DMS 273 treated with DMSO at 0.1 percent for 48 hours (cell line): ENCODE measurements around the gene ARPC1A.
A peak's percentile ranks its signal among the peaks of the same experiment; 100 is the strongest.
"Not testable (repeated sequence)": the region's sequence is repeated elsewhere in the genome, so short reads cannot be mapped to it uniquely, and the experiment has no call there.

Source experiments
- DNase-seq: peaks from one replicate; lab custom pipeline; 2025; lab: John Stamatoyannopoulos, UW

The ARPC1A gene

GRCh38 chr7:99371376-99371920 lies 45.8 kb downstream of the ARPC1A start:
- no peak for DNase-seq

- DNase-seq = no peak
These were observed 46.8 kb downstream of the ARPC1A start for GRCh38 chr7:99372275-99373090.

- DNase-seq = no peak
These were observed 47.7 kb downstream of the ARPC1A start for GRCh38 chr7:99373091-99374066.

GRCh38 chr7:99374111-99375064 lies 48.7 kb downstream of the ARPC1A start, which contains the start of gene ARPC1B:
Gene ARPC1B, plus strand, starts transcription at chr7:99374730. Its CDS starts 10,985 bp downstream, at chr7:99385715.
- peak; percentile 44 for DNase-seq

- no peak for DNase-seq
These were observed 49.5 kb downstream of the ARPC1A start for GRCh38 chr7:99375070-99375807.

GRCh38 chr7:99379043-99379577 lies 53.4 kb downstream of the ARPC1A start:
- no peak for DNase-seq

GRCh38 chr7:99379693-99380031 lies 54.0 kb downstream of the ARPC1A start:
- DNase-seq = not testable (repeated sequence)

- DNase-seq = no peak
These were observed 54.5 kb downstream of the ARPC1A start for GRCh38 chr7:99380032-99380822.

GRCh38 chr7:99380823-99381663 lies 55.3 kb downstream of the ARPC1A start:
- DNase-seq = no peak

- DNase-seq = no peak
These were observed 56.0 kb downstream of the ARPC1A start for GRCh38 chr7:99381664-99382075.

- DNase-seq = no peak
These were observed 57.5 kb downstream of the ARPC1A start for GRCh38 chr7:99383203-99383602.

GRCh38 chr7:99383791-99384370 lies 58.2 kb downstream of the ARPC1A start:
- no peak for DNase-seq

- no peak for DNase-seq
These were observed 58.8 kb downstream of the ARPC1A start for GRCh38 chr7:99384523-99384922.

- no peak for DNase-seq
These were observed 59.9 kb downstream of the ARPC1A start for GRCh38 chr7:99385564-99385963.

- no peak for DNase-seq
These were observed 61.0 kb downstream of the ARPC1A start for GRCh38 chr7:99386584-99387238.

- DNase-seq = not testable (repeated sequence)
These were observed 61.5 kb downstream of the ARPC1A start for GRCh38 chr7:99387239-99387635.

- DNase-seq = no peak
These were observed 62.2 kb downstream of the ARPC1A start for GRCh38 chr7:99387912-99388311.

- no peak for DNase-seq
These were observed 64.1 kb downstream of the ARPC1A start for GRCh38 chr7:99389772-99390171.
